Measurements from ENCODE around the gene FHIP1B.

The FHIP1B gene

DNA sequence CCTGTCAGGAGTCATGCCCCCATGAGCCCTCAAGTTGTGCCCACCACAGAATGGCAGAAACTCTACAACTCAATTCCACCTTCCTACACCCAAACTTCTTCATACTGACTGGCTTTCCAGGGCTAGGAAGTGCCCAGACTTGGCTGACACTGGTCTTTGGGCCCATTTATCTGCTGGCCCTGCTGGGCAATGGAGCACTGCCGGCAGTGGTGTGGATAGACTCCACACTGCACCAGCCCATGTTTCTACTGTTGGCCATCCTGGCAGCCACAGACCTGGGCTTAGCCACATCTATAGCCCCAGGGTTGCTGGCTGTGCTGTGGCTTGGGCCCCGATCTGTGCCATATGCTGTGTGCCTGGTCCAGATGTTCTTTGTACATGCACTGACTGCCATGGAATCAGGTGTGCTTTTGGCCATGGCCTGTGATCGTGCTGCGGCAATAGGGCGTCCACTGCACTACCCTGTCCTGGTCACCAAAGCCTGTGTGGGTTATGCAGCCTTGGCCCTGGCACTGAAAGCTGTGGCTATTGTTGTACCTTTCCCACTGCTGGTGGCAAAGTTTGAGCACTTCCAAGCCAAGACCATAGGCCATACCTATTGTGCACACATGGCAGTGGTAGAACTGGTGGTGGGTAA lies 35.1 kb downstream of the FHIP1B start, which contains the start of gene OR52W1:
TSS of gene OR52W1 (plus strand) at position 51 of the 637 bp plus-strand sequence. CDS start at position 51, 0 bp downstream.
- no peak for DNase-seq

DNA sequence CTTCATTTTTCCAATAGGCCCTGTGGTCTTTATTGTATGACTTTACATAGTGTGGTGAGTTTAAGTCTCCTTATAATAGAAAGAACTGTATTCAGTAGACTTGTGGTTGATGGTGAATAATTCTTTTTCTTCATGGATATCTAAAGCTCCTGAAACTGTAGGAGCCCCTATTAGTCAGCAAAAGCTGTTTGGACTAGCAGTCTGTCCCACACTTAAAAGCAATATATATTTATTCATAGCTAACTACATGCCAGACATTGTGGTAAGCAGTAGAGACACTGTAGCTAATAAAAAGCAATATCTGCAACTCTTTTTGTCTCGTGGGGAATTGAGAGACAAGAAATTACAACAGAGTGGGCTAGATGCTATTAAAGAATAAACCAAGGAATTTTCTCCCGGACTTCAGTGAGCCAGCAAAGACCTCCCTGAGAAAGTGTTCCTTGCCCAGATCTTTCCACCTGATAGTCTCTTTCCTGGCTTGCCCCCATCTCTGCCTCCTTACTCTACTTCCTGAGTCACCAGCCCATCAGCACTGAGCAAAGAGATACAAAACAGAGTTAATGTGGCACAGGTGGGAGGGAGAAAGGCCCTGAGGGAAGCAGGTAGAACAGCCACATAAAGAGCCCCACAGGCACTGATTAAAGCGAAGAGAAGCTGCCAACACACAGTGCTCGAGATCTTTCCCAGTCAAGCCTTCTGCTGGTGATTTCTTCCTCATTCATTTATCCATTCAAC lies 36.8 kb downstream of the FHIP1B start:
- no peak for DNase-seq

DNA sequence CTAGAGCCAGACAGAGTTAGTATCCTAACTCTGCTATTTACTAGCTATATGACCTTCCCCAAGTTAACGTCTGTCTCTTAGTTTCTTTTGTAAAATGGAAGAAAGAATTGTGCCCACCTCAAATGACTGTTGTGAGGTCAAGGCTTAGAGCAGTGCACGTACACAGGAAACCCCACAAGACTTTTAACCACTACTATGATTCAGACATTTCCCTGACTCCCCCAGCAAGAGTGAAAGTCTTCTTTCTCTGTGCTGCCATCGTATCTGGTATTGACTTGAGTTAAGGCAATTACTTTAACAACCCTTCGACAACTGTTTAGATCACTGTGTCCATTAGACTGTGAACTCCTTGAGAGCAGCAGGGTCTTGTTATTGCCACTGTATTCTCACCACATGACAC lies 38.0 kb downstream of the FHIP1B start:
- peak; percentile 13 for DNase-seq

DNA sequence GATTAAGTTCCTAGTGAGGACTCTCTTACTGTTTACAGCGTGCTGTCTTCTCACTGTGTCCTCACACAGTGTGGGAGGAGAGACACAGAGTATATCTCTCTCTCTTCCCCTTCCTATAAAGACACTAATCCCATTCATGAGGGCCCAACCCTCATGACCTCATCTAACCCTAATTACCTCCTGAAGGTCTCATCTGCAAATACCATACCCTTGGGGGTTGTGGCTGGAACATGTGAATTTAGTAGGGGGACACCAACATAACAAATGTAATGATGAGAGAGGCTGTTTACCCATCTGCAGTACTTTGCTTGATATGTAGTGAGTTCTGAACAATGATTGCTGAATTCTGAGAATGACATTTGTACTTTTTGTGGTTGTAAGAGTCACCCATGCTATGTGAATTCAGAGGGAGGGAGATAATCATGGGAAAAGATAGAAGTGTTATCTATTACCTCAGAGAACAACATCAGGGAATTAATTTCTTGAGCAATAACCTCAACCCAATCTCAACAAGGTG lies 40.3 kb downstream of the FHIP1B start:
- DNase-seq: no peak

DNA sequence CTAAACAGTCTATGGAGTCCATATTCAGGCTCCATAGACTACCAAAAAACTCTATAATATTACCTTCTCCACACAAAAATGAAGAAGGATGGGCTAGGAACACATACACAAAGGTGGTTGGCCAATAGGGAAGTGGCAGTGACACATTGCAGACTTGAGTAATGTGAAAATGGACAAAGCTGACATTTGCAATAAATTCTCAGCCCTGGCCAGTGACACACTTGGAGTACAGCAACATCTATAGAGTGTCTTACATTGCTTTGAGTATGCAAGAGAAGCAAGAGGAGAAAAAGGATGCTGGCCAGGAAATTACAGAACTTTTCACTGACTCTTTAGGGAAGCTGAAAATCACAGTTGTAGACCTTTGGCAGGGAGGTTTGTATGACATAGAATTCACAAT lies 42.7 kb downstream of the FHIP1B start:
- no peak for DNase-seq

DNA sequence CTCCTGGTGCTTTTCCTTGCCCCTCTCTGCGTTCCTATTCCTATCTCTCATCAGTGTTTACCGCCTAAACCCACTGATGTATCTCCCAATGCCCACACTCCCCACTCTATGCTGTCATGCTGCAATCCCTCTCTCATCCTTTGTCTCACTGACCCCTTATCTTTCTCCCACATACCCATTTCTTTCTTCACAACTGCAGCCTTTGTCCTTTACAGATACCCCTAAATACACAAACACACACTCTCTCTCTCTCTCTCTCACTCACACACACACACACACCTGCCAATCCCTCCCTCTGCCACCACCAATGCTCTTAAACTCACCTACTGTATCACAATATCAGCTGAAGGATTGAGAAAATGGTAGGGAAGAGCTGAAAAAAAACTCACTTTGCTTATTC lies 59.0 kb downstream of the FHIP1B start:
- DNase-seq: no peak

DNA sequence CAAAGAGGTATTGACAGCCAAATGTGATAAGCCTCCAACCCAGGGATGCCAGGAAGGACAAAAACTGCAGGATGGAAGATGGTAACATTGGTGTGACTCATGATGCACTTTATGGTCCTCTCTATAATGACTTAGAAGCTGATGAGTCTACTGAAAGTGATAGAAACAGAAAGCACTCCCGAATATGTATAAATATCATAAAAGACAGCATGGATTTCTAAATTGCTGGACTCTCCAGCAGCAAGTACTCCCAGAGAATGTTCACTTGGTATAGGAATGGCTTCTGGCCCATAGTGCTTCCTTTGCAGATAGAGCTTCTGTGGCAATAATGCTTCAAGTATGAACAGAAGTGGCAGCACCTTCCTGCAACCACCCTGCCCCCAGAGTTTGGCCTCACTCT lies 64.2 kb downstream of the FHIP1B start, which contains the start of gene OR52B2:
TSS of gene OR52B2 (minus strand) at position 101 of the 400 bp plus-strand sequence. CDS start at position 101, 0 bp downstream.
- no peak for DNase-seq

Measured in CD4-positive, alpha-beta T cell treated with Interleukin-10 for 1 hour (primary cell).